Measurements from ENCODE around the gene PHPT1. TPM values are rescaled to one million over a fixed set of nuclear protein-coding genes. Genes with fewer than 3 reads are reported as not detected.

The PHPT1 gene
- total and polyA plus RNA-seq, 2 of the 13 experiments (the other 11 are each of a cell fraction or from before 2014, with no cell fraction given) = 189 to 192 TPM

- TF ChIP-seq KDM3A (CRISPR knock-in tag; IDR thresholded peaks at IDR 0.05; ENCODE audit: low read depth) (0 out of 2 replicates have a peak, but pooled peaks have one; percentile 15), ZNF20 (CRISPR knock-in tag; IDR thresholded peaks at IDR 0.05) (no peak), ZGPAT (CRISPR knock-in tag; IDR thresholded peaks at IDR 0.05) (peak; percentile 60; the same call in 1 of the 2 replicates), ZNF12 (CRISPR knock-in tag; IDR thresholded peaks at IDR 0.05) (no peak), ZNF34 (CRISPR knock-in tag; IDR thresholded peaks at IDR 0.05; ENCODE audit: borderline replicate concordance) (no peak; the same call in 1 of the 2 replicates), SRSF4 (IDR thresholded peaks at IDR 0.05; ENCODE audit: low read depth, low read length, poor library complexity, severe bottlenecking) (no peak), ZNF343 (CRISPR knock-in tag; IDR thresholded peaks at IDR 0.05) (no peak), SAFB2 (CRISPR knock-in tag; IDR thresholded peaks at IDR 0.05; ENCODE audit: borderline replicate concordance, low read depth) (no peak), POLR2AphosphoS5 (IDR thresholded peaks at IDR 0.05; ENCODE audit: low read depth, low read length) (peak; percentile 66), ETV5 (CRISPR knock-in tag; IDR thresholded peaks at IDR 0.05; ENCODE audit: borderline replicate concordance) (no peak), ZFX (CRISPR knock-in tag; IDR thresholded peaks at IDR 0.05; ENCODE audit: low read depth) (peak; percentile 40; the same call in 1 of the 2 replicates), ZBTB33 (CRISPR knock-in tag; IDR thresholded peaks at IDR 0.05) (peak; percentile 21; the same call in 1 of the 2 replicates), PREB (CRISPR knock-in tag; IDR thresholded peaks at IDR 0.05) (no peak), ZNF235 (CRISPR knock-in tag; IDR thresholded peaks at IDR 0.05; ENCODE audit: borderline replicate concordance) (0 out of 2 replicates have a peak, but pooled peaks have one; percentile 18), ZNF720 (CRISPR knock-in tag; IDR thresholded peaks at IDR 0.05) (no peak)
- TF ChIP-seq, protein P1, sequence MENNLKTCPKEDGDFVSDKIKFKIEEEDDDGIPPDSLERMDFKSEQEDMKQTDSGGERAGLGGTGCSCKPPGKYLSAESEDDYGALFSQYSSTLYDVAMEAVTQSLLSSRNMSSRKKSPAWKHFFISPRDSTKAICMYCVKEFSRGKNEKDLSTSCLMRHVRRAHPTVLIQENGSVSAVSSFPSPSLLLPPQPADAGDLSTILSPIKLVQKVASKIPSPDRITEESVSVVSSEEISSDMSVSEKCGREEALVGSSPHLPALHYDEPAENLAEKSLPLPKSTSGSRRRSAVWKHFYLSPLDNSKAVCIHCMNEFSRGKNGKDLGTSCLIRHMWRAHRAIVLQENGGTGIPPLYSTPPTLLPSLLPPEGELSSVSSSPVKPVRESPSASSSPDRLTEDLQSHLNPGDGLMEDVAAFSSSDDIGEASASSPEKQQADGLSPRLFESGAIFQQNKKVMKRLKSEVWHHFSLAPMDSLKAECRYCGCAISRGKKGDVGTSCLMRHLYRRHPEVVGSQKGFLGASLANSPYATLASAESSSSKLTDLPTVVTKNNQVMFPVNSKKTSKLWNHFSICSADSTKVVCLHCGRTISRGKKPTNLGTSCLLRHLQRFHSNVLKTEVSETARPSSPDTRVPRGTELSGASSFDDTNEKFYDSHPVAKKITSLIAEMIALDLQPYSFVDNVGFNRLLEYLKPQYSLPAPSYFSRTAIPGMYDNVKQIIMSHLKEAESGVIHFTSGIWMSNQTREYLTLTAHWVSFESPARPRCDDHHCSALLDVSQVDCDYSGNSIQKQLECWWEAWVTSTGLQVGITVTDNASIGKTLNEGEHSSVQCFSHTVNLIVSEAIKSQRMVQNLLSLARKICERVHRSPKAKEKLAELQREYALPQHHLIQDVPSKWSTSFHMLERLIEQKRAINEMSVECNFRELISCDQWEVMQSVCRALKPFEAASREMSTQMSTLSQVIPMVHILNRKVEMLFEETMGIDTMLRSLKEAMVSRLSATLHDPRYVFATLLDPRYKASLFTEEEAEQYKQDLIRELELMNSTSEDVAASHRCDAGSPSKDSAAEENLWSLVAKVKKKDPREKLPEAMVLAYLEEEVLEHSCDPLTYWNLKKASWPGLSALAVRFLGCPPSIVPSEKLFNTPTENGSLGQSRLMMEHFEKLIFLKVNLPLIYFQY (CRISPR knock-in tag; IDR thresholded peaks at IDR 0.05; ENCODE audit: borderline replicate concordance) = peak; percentile 49; the same call in 1 of the 2 replicates
- TF ChIP-seq, protein P2, sequence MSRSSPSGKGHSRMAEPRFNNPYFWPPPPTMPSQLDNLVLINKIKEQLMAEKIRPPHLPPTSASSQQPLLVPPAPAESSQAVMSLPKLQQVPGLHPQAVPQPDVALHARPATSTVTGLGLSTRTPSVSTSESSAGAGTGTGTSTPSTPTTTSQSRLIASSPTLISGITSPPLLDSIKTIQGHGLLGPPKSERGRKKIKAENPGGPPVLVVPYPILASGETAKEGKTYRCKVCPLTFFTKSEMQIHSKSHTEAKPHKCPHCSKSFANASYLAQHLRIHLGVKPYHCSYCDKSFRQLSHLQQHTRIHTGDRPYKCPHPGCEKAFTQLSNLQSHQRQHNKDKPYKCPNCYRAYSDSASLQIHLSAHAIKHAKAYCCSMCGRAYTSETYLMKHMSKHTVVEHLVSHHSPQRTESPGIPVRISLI (CRISPR knock-in tag; IDR thresholded peaks at IDR 0.05; ENCODE audit: borderline replicate concordance) = no peak
Observed at GRCh38 chr9:136807281-136808074, 41.7 kb upstream of the PHPT1 start, which contains the start of gene RABL6 (continued).

Measured in HepG2 (cell line).